ENCODE measurements around the gene ESM1.

Gene ESM1

GRCh38 chr5:54986269-54986654, 869 bp upstream of the ESM1 start:
- DNase-seq (ENCODE audit: low spot score): no peak

DNA sequence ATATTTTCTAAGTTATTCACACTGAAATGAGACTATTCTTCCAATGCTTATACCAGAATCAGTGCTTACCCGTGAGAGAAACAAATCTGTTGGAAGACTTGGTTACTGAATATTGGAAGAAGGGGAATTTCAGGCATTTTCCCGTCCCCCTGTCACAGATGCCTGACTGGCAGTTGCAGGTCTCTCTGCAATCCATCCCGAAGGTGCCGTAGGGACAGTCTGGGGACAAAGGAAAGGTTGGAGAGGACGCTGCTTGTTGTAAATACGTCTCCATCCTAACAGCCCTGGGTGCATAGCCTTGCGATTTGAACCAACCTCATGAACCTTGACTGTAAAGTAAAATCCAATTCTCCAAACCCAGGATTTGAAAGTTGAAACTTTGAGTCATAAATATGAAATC, 3.5 kb downstream of the ESM1 start:
- no peak for DNase-seq (ENCODE audit: low spot score)

DNA sequence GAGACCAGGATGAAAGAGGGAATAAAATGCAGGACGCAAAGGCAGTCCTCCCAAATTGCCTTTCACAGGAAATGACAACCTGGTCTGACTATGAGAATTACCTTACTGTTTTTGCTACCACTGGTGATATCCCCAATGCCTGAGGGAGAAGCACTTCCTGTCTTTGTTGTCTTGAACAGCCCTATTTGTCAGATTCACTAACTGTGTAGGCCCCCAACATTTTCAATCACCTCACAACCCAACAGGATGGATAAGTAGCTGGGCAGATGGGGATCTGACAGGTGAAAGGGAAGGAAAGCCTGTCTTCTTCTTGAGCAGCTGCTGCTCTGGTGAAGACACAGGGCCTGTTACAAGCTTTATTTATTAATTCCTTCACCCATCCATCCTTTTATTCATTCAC, 9.7 kb downstream of the ESM1 start:
- DNase-seq (ENCODE audit: low spot score): no peak

DNA sequence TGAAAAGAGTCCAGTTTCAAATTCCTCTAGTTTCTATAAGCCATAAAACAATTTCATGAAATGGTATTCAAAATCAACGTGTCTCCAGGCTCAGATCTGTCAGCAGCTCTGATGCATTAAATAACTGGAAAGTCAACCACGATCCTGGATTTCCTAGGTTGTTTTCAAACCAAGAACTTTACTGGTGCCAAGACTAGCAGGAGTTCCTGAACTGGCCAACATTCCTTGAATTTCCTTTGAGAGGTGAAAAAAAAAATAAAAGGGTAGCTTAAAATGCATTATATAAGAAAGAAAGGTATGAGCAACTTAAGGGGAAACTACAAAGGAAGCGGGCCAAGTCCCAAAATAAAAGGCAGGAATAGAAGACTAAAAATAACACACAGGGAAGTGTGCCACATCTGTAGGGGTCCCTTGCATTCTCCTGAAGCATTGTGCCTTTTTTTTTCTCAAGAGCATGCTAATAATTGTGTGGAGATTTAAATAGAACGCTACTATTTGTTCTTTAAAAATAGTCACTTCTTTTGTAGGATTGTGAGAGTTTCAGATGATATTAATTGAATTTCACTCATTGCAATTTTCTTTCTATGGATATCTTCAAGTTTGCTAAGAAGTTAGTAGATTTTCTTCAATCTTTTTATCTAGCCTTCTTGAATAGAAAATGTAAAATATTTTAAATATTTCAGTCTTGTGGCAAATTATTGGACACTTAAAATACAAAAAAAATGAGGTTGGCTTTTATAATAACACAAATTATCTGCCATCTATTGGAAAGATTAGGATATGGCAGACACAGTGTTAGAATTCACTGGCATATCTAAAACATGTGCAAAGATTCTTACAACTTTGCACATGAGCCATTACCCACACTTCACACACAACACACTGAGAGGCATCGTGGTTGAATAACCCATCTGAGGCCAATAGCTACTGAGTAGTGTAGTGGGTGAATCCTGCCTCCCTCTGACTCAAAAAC, 15.3 kb downstream of the ESM1 start:
- no peak for DNase-seq (ENCODE audit: low spot score)

- no peak for DNase-seq (ENCODE audit: low spot score)
Measured at GRCh38 chr5:54969242-54969641, 16.2 kb downstream of the ESM1 start.

GRCh38 chr5:54965806-54966205, 19.6 kb downstream of the ESM1 start:
- DNase-seq (ENCODE audit: low spot score): no peak

GRCh38 chr5:54964405-54964804, 21.0 kb downstream of the ESM1 start:
- DNase-seq (ENCODE audit: low spot score): no peak

GRCh38 chr5:54959673-54960418, 25.5 kb downstream of the ESM1 start:
- no peak for DNase-seq (ENCODE audit: low spot score)

GRCh38 chr5:54956922-54957321, 28.5 kb downstream of the ESM1 start:
- DNase-seq (ENCODE audit: low spot score): no peak

- no peak for DNase-seq (ENCODE audit: low spot score)
Measured at GRCh38 chr5:54947187-54947586, 38.2 kb downstream of the ESM1 start.

DNA sequence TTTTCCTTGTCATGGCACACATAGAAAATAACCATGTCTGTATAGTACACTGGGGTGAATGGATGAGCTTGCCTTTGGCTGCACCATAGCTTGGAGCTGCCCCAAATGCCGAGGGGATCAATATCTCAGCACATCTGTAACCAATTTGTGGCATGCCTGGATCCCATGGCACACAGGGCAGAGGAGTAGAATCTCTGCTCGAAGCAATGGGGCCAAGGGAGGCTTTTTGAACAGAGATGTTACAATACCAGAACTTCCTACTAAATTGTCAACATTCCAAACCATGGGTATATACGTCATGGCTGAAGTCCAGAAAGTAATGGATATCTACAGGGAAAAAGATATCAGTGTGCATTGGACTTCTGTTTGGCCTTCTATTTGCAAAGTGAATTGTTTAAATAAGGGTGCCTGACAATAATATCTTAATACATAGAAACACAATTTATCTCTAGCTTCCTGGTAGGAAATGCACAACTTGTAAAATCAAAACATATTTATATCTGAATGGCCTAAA, 39.0 kb downstream of the ESM1 start:
- DNase-seq (ENCODE audit: low spot score): no peak

DNA sequence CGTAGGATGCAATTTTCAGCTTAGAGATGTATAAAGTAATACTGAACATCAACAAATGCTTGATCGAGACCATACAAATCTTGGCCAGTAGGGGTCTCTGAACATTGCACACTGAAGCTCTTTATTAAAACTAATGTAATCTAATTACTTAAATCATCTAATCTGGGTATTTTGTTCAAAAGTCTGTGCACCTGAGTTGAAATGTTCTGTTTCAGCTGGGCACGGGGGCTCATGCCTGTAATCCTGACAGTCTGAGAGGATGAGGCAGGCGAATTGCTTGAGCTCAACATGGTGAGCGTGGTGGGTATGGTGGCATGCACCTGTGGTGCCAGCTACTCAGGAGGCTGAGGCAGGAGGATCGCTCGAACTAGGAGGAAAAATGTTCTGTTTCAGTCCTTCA, 41.0 kb downstream of the ESM1 start:
- no peak for DNase-seq (ENCODE audit: low spot score)

- DNase-seq (ENCODE audit: low spot score): no peak
Measured at GRCh38 chr5:54942064-54942778, 43.2 kb downstream of the ESM1 start.

DNA sequence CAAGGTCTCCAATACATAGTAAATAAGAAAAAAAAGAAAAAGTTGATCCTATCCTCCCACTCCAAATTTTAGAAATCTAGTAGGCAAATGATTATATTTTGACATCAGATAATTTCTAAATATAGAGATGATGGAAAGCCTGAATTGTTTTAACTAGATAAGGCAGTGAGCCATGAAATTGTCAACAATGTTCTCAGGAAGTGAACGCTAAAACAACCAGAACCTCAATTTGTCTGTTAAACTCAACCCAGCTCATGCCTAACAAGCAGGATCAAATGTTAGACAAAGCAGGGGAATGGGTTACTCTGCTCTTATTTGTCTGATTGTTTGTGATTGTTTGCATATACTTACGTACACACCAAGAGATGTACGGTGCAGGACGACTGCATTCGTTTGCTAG, 49.2 kb downstream of the ESM1 start:
- DNase-seq (ENCODE audit: low spot score): no peak

GRCh38 chr5:54932789-54933188, 52.6 kb downstream of the ESM1 start:
- DNase-seq (ENCODE audit: low spot score): no peak

- no peak for DNase-seq (ENCODE audit: low spot score)
Measured at GRCh38 chr5:54930736-54931135, 54.7 kb downstream of the ESM1 start.
